ENCODE measurements around the gene NCEH1. TPM values are rescaled to one million over a fixed set of nuclear protein-coding genes. Genes with fewer than 3 reads are reported as not detected.

The NCEH1 gene
- total and polyA plus RNA-seq, 2 of the 13 experiments (the other 11 are each of a cell fraction or from before 2014, with no cell fraction given), result 12.9 to 21.4 TPM

GRCh38 chr3:172622916-172623700 lies 87.8 kb downstream of the NCEH1 start:
- WGBS (ENCODE audit: low lambda C conversion rate), result 23% methylated on average over 10 of the region's 10 CpGs
- no TSS peak for BruUV-seq (replicated peaks)
- H3K27ac ChIP-seq (ENCODE audit: extremely low read length, insufficient read depth, low read length), result no peak overlapping the region
- H3K9me3 ChIP-seq (ENCODE audit: low read length), result no peaks in the 10 kb centered on the region
- H3K79me2 ChIP-seq (ENCODE audit: insufficient read depth, low read length), result no peaks in the 10 kb centered on the region
- no peak overlapping the region for H3K9ac ChIP-seq (ENCODE audit: insufficient read depth, low read depth, low read length)
- H3K36me3 ChIP-seq (replicated peaks in 1 of 2; ENCODE audit: control insufficient read depth in 1 of 2, insufficient read depth in 2 of 2, low read length in 2 of 2), result no peaks in the 10 kb centered on the region
- TF ChIP-seq ZNF577 (CRISPR knock-in tag; IDR thresholded peaks at IDR 0.05; ENCODE audit: borderline replicate concordance, low read depth) (no peak), KDM5A (IDR thresholded peaks at IDR 0.05; ENCODE audit: borderline replicate concordance, low read length) (no peak), RNF2 (conservative IDR thresholded peaks at IDR 0.05; ENCODE audit: low read depth) (no peak), HDAC6 (IDR thresholded peaks at IDR 0.05; ENCODE audit: low read depth, low read length) (no peak), GABPB1 (CRISPR knock-in tag; IDR thresholded peaks at IDR 0.05) (no peak), TOPORS (CRISPR knock-in tag; IDR thresholded peaks at IDR 0.05) (no peak), SYNCRIP (IDR thresholded peaks at IDR 0.05; ENCODE audit: insufficient read depth, low read depth, low read length) (no peak), ZNF260 (CRISPR knock-in tag; IDR thresholded peaks at IDR 0.05; ENCODE audit: borderline replicate concordance, low read depth) (no peak), SMC3 (IDR thresholded peaks at IDR 0.05; ENCODE audit: low read length) (peak; percentile 62; the same call in 1 of the 2 replicates), ZNF674 (CRISPR knock-in tag; IDR thresholded peaks at IDR 0.05; ENCODE audit: low read depth) (no peak), MYPOP (CRISPR knock-in tag; IDR thresholded peaks at IDR 0.05) (no peak), CAMTA2 (CRISPR knock-in tag; IDR thresholded peaks at IDR 0.05; ENCODE audit: borderline replicate concordance) (no peak), PCBP1 (IDR thresholded peaks at IDR 0.05; ENCODE audit: borderline replicate concordance, low read depth, low read length) (no peak), STAG1 (CRISPR knock-in tag; IDR thresholded peaks at IDR 0.05) (peak; percentile 56), ATF7 (IDR thresholded peaks at IDR 0.05) (no peak), ATF7 (CRISPR knock-in tag; IDR thresholded peaks at IDR 0.05) (no peak), GLI4 (CRISPR knock-in tag; IDR thresholded peaks at IDR 0.05; ENCODE audit: borderline replicate concordance) (no peak), TSC22D2 (CRISPR knock-in tag; IDR thresholded peaks at IDR 0.05; ENCODE audit: borderline replicate concordance) (no peak)
- TF ChIP-seq, protein P1, sequence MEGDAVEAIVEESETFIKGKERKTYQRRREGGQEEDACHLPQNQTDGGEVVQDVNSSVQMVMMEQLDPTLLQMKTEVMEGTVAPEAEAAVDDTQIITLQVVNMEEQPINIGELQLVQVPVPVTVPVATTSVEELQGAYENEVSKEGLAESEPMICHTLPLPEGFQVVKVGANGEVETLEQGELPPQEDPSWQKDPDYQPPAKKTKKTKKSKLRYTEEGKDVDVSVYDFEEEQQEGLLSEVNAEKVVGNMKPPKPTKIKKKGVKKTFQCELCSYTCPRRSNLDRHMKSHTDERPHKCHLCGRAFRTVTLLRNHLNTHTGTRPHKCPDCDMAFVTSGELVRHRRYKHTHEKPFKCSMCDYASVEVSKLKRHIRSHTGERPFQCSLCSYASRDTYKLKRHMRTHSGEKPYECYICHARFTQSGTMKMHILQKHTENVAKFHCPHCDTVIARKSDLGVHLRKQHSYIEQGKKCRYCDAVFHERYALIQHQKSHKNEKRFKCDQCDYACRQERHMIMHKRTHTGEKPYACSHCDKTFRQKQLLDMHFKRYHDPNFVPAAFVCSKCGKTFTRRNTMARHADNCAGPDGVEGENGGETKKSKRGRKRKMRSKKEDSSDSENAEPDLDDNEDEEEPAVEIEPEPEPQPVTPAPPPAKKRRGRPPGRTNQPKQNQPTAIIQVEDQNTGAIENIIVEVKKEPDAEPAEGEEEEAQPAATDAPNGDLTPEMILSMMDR (CRISPR knock-in tag; IDR thresholded peaks at IDR 0.05), result peak; percentile 56
- H3K4me1 ChIP-seq (ENCODE audit: insufficient read depth, low read length), result peaks cover 37% of the 10 kb centered on the region
- FAIRE-seq (no peak), DNase-seq (ENCODE audit: low spot score) (no peak), ATAC-seq (peak; percentile 73)
- H3K4me3 ChIP-seq (replicated peaks in 1 of 3; ENCODE audit: insufficient read depth in 1 of 3, low read depth in 2 of 3, low read length in 3 of 3), result no peak overlapping the region
- intact Hi-C loops (cut with micrococcal nuclease; ENCODE audit: unreplicated experiment) (loop anchor here (1.0 to 2.0 kb wide), 3 partner anchors 26 to 133 kb away; no protein-coding TSS in a partner anchor), in situ Hi-C loops (cut with HindIII; ENCODE audit: extremely low pct_ligation_motif_present, low pct_unique_long_range_greater_than_20kb) (no loop called here)
- CTCF ChIA-PET (ENCODE audit: low intra/inter-chr PET ratio, low total read pairs), result interaction anchor here (1.9 to 2.6 kb wide), 3 partner anchors 27 to 133 kb away, joined by 7 to 19 read pairs (median 15); no protein-coding TSS in a partner anchor
- H2AFZ ChIP-seq (ENCODE audit: low read length), result no peak overlapping the region
- H4K20me1 ChIP-seq (ENCODE audit: insufficient read depth, low read length), result no peaks in the 10 kb centered on the region
- POLR2A ChIA-PET, result interaction anchor here (0.7 kb wide), 1 partner anchor 22 kb away, joined by 3 read pairs; no protein-coding TSS in a partner anchor
- no peaks in the 10 kb centered on the region for H3K27me3 ChIP-seq (ENCODE audit: control insufficient read depth in 1 of 2, insufficient read depth in 2 of 2, low read length in 2 of 2)
- H3K4me2 ChIP-seq (ENCODE audit: low read depth, low read length), result peak overlapping the region; percentile 2; the same call in 1 of the 2 replicates
